HG03354 (cell line): ENCODE measurements around the gene RUNDC1.
A peak's percentile ranks its signal among the peaks of the same experiment; 100 is the strongest.
"Not testable (repeated sequence)": the region's sequence is repeated elsewhere in the genome, so short reads cannot be mapped to it uniquely, and the experiment has no call there.

Experiments
- ATAC-seq: cut with Tn5 transposase; IDR thresholded peaks from one replicate; pipeline ENCODE4 v1.9.1; 2021; ENCODE audit warnings: mild to moderate bottlenecking; ENCODE audit not compliant: unreplicated experiment, poor library complexity, severe bottlenecking

The RUNDC1 gene

GRCh38 chr17:42980274-42980765 lies at the start of gene RUNDC1:
TSS of gene RUNDC1 (plus strand) at chr17:42980565. CDS start at chr17:42980577, 12 bp downstream.
- peak; percentile 70 for ATAC-seq

- no peak for ATAC-seq
Measured at GRCh38 chr17:42937712-42938596, 42.4 kb upstream of the RUNDC1 start.

- no peak for ATAC-seq
Measured at GRCh38 chr17:42944211-42944610, 36.2 kb upstream of the RUNDC1 start.

GRCh38 chr17:42946812-42947211 lies 33.6 kb upstream of the RUNDC1 start:
- no peak for ATAC-seq

- no peak for ATAC-seq
Measured at GRCh38 chr17:42950044-42950783, 30.2 kb upstream of the RUNDC1 start.

DNA sequence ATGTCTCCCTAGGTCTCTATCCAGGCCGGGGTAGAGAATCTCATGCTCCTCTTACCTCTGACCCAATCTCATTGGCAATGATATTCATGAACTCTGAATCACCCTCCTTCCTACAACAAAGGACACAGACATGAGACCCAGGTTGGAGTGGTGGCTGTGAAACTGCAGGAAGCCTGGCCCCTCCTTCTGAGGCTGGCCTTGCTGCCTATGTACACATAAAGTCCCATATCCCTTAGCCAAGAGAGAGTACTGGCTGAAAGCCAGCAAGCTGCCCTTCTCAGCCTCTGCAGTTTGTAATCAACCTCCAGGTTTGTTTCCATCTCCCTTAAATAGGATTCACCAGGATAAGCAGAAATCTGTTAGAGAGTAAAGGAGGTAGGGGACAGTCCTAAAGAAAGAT lies 26.7 kb upstream of the RUNDC1 start:
- ATAC-seq: no peak

- ATAC-seq: peak; percentile 83
Measured at GRCh38 chr17:42964161-42964932, 16.0 kb upstream of the RUNDC1 start, which contains the start of gene AARSD1. TSS of gene AARSD1 (minus strand) at chr17:42964454. CDS start at chr17:42964440, 14 bp downstream.

DNA sequence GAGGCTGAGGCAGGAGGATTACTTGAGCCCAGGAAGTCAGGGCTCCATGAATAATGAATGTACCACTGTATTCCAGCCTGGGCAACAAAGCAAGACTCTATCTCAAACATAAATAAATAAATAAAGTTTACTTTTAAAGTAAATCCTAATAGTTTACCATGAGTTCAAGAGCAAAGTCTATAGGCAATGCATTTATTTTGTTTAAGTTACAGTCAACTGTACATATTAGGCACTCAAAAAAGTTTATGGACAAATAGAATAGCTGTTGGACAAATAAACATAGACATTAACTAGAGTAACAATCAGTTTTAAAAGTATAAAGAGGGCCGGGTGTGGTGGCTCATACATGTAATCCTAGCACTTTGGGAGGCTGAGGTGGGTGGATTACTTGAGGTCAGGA lies 12.4 kb upstream of the RUNDC1 start:
- ATAC-seq: no peak

DNA sequence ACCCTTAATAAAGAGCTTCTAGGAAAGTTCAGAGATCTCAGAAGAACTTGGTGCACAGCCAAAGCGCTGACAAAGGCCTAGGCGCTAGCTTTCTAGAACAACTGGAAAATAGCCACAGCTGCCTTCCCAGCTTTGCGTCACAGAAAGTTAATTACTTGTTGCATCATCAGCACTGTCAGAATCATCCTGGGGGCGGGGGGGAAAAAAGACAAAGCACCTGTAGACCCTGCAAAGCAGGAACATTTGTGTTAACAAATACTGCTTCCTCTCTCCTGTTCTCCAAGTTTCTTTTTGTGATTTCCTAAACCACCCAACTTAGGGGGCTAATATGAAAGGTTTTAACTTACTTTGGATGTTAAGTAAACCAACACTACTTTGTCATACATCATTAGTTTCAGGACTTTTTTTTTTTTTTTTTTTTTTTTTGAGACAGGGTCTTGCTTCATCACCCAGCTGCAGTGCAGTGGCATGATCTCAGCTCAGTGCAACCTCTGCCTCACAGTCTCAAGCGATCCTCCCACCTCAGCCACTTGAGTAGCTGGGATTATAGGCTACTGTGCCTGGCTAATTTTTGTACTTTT lies 11.3 kb upstream of the RUNDC1 start:
- no peak for ATAC-seq

- ATAC-seq: no peak
Measured at GRCh38 chr17:42971589-42971988, 8.8 kb upstream of the RUNDC1 start.

- not testable (repeated sequence) for ATAC-seq
Measured at GRCh38 chr17:42973323-42973722, 7.0 kb upstream of the RUNDC1 start.

GRCh38 chr17:42975265-42975664 lies 5.1 kb upstream of the RUNDC1 start:
- ATAC-seq: no peak

DNA sequence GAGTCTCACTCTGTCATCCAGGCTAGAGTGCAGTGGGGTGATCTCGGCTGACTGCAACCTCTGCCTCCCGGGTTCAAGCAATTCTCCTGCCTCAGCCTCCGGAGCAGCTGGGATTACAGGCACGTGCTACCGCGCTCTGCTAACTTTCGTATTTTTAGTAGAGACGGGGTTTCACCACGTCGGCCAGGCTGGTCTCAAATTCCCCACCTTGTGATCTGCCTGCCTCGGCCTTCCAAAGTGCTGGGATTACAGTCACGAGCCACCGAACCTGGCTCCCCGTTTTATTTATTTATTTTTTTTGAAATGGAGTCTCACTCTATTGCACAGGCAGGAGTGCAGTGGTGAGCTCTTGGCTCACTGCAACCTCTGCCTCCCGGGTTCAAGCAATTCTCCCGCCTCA lies 4.7 kb upstream of the RUNDC1 start:
- not testable (repeated sequence) for ATAC-seq

- ATAC-seq: peak; percentile 25
Measured at GRCh38 chr17:42979511-42980273, 673 bp upstream of the RUNDC1 start, which contains the start of gene PTGES3L. TSS of gene PTGES3L (minus strand) at chr17:42980080. CDS start at chr17:42980053, 27 bp downstream.

DNA sequence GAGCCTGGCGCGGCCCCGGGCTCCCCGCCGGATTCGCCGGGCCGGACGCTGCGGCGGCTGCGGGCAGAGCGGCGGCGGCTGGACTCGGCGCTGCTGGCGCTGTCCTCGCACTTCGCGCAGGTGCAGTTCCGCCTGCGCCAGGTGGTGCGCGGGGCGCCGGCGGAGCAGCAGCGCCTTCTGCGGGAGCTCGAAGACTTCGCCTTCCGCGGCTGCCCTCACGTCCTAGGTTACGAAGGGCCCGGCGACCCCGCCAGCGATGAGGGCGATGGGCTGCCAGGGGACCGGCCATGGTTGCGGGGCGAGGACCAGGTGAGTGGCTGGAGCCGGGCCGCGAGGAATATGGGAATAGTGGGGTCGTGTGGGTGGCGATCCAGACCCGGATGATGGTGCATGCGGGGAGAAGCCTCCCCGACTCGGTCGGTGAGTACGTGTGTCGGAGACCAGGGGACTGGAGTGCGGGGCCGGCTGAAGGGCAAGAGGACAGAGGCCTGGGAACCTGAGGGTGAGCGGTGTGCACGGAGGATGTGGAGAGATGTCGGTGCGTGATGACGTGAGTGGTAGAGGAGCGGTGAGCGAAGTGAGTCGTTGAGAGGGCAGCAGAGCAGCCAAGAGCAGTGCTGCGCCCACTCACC lies 517 bp downstream of the RUNDC1 start:
- peak; percentile 56 for ATAC-seq

GRCh38 chr17:42982266-42982665 lies 1.9 kb downstream of the RUNDC1 start:
- no peak for ATAC-seq

- ATAC-seq: no peak
Measured at GRCh38 chr17:42985225-42985624, 4.9 kb downstream of the RUNDC1 start.

GRCh38 chr17:42989141-42989540 lies 8.8 kb downstream of the RUNDC1 start:
- ATAC-seq: no peak
